HG03025 (cell line): ENCODE results near the gene CAB39L.
"Not testable (repeated sequence)": the region's sequence is repeated elsewhere in the genome, so short reads cannot be mapped to it uniquely, and the experiment has no call there.

Experiments used
- ATAC-seq: cut with Tn5 transposase; IDR thresholded peaks from one replicate; pipeline ENCODE4 v1.9.1; 2021; ENCODE audit warnings: mild to moderate bottlenecking, moderate library complexity; ENCODE audit not compliant: unreplicated experiment, low FRiP score

CAB39L gene

DNA sequence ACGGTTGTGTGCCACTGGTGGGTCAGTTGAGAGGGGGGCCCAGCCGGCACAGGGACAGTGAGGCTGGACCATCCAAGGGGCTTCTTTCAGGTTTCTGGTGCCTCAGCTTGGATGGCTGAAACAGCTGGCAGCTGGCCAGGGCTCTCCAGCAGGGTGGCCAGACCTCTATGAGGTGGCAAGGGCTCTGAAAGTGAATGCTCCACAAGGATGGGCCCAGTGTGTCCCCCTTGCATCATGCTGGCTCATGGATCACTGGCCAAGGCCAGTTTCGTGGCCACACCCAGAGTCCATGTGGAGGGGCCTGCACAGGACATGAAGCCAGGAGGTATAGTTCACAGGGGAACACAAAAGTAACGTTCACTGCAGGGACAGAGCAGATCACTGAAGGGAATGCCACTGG is 146.5 kb downstream of the CAB39L start:
- no peak for ATAC-seq

DNA sequence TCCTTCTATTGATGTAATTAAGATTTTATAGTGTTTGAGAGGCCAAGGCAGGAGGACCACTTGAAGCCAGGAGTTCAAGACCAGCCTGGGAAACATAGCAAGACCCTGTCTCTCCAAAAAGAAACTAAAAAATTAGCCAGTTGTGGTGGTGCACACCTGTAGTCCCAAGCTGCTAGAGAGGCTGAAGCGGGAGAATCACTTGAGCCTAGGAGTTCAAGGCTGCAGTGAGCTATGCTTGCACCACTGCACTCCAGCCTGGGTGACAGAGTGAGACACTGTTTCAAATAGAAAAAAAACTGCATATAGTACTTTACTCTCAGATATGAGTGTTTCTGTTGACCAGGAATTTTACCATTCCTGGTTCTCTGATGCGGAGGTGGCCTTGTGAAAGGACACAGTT is 147.2 kb downstream of the CAB39L start:
- no peak for ATAC-seq

DNA sequence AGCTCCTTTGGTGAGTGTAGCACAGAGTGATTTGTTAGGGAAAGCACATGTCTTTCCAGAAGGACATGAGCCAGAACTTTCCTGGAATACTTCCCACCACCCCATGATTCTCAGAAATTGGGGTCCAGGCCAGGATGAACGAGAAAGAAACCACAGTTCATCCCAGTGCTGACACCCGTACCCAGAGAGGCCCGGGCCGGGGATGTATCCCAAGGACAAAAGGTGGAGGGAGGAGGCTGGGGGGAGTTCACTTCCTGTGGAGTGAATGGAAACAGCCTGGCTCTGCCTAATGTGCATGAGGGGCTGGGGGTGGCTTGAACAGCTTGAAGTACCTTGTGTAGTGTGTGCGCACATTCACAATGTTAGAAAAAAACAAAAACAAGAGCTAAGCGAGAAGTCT is 148.6 kb downstream of the CAB39L start:
- no peak for ATAC-seq

DNA sequence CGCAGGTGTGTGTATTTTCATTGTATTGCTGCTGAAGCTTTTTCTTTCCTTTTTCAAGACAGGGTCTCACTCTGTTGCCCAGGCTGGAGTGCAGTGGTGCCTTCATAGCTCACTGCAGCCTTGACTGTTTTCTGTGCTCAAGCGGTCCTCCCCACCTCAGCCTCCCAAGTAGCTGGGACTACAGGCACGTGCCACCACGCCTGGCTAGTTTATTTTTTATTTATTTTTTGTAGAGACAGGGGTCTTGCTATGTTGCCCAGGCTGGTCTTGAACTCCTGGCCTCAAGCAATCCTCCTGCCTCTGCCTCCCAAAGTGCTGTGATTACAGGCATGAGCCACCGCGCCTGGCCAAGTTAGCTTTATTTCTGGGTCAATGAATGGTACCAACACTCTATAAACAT is 149.1 kb downstream of the CAB39L start:
- ATAC-seq = not testable (repeated sequence)

DNA sequence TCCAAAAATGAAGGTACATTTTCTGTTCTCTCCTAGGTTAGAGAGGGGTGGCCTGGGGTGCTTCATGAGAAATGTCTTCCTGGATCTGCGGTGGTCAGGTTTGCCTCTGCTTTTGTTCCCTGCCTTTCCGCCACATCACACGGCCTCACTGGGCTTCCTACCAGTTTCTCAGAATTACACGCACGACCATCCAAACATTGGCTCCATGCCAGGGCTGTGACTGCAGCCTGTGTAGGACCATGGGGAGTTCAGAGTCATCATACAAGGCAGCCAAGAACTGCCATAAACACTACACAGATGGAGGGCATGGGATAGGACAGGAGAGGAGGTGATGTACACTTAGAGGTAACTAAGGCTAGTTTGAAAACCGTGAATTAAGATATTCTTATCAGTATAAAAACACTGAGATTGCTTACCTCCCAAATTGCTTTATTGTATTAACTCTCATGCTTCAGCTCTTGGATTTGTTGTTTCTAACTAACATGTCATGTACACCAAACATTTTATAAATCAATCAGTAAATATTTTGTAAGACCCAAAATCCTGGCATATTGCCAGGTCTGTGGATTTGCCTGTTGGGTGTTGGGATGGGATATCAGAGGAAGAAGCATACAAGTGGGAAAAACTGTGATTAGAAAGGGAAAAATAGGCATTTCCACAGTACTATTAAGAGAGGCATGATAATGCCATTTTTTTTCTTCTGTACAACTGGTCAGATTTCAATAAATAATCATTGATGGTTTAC is 150.9 kb downstream of the CAB39L start:
- no peak for ATAC-seq

DNA sequence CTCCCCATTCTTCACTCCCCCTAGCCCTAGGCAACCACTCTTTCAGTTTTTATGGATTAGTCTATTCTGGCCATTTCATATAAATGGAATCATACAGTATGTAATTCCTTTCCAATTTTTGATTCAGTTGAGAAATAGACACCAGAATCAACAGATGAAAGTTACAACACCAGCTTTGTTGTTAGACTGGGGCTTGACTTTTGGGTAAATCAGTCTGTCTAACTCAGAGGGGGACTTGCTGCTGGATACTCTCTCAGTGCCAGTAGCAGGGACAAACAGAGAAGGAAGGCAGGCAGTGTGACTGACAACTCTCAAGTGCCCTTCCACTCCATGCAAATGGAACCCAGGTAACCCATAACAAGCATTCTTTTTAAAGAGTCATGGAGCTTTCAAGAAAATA is 155.4 kb downstream of the CAB39L start:
- ATAC-seq = no peak

DNA sequence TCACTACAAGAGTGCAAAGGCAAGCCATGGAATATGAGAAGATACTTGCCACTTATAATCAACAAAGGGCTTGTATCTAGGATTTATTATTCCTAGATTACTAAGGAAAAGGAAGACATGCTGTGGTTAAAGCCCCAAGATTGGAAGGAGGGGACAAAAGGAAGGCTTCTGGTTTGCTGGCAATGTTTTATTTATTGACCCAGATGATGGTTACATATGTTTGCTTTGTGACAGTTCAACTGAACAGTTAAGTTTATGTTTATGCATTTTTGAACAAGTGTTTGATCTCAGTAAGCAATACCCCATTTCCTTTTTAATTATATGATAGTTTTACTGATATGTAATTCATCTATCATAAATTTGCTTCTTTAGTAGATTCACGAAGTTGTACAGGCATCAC is 155.9 kb downstream of the CAB39L start:
- ATAC-seq = no peak

DNA sequence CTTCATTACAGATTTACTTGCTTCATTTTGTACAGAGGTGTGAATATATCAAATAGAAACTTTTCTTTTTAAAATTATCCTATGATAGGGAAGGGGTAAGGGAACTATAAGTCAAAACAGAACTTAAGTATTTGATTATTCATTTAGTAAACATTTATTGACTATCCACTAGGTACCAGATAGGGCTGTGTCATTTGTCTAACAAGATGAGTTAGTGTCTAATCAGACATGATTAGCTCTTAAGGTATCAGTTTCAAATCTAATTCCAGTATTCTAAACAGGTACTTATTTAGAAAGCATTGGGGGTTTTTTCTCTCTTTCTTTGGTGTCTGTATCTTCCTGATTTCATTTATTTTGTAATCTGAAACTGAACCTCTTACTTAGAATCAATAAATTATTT is 164.0 kb downstream of the CAB39L start:
- no peak for ATAC-seq

DNA sequence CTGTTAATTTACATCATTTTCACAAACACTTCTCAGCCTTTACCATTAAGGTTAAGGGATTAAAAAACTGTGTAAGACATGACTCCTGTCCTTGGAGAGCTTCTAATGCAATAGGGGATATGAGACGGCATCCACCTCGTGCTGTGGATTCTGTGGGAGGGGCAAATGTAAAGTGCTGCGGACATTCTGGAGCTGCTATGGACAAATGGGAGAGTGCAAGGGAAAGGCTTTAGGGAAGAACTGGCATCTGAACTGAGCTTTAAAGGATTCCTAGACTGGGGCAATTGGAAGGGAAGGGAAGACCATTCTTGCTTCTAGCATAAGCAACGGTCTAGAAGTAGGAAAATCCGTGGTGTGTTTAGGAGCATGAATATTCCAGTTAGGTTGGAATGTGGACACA is 164.8 kb downstream of the CAB39L start:
- no peak for ATAC-seq

DNA sequence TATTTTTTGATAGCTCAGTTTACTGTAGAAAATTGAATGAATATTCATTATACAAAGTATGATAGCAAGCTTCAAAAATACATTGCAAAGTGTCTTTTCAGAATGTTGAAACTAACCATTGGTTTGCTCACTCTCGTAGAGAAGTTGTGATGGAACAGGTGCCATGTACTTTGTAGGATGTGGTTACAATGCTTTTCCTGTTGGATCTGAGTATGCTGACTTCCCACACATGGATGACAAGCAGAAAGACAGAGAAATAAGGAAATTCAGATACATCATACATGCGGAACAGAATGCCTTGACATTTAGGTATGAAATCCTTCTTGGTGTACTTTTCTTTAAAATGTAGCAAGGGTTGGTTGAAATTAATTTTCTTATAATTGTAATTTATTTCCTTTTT is 165.7 kb downstream of the CAB39L start:
- ATAC-seq = no peak

DNA sequence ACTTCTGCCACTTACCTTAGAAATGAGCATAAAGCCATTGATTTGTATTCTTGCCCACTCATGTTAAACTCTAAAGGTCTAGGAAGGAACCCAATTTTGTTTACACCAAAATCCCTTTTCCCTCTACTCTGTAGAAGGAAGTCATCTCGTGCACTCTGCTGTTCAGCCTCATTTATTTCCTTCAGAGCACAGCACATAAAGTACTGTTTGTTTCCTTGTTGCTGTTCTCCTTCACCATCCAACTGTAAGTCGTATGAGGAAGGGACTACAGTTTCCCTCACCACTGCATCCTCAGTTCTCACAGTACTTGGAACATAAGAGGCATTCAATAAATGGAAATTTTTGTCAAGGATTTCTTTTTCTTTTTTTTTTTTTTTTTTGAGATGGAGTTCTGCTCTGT is 171.6 kb downstream of the CAB39L start:
- no peak for ATAC-seq

DNA sequence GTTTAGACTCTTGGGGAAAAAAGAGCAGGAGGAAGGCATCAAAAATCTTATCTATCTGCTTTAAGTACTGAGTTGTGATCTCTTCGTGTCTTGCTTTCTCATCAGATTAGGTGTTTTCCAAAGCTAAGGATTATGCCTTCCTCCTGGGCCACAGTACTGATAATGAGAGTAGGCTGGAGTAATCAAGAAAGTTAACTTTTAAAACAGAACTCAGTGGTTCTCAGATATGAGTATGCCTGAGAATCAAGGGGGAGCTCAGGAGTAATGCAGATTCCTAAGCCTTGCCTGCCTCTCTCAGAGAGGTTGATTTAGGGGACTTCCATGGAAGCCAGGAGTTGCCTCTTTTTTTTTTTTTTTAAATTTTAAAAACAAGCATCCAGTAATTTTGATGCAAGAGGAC is 172.6 kb downstream of the CAB39L start:
- ATAC-seq = no peak

DNA sequence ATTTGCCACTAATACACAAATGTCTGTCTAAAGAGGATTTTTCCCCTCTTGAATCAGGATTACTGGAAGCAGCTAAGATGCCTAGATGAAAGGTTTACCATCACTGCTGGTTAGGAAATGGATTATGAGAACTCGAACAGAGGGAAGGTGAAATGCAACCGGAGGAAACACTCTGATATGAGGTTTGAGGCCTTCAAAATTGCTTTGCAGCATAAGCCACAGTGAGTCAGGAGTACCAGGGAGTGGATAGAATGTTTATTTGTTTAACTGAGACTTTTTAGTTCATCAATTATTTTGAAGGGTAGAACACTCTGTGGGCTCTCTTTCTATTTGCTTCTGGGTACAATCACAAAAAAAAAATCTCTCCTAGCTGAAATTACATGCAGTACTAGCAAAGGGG is 178.0 kb downstream of the CAB39L start:
- no peak for ATAC-seq

DNA sequence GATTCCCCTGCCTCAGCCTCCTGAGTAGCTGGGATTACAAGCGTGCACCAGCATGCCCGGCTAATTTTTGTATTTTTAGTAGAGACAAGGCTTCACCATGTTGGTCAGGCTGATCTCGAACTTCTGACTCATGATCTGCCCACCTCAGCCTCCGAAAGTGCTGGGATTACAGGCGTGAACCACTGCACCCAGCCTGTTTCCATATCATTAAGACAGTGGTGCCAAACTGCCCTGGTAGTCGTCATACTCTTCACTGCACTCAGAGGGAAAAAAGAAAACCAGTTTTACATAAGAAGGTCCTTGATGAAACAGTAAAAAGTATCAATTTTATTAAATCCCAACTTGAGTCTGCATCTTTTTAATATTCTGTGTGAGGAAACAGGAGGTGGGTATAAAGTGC is 181.2 kb downstream of the CAB39L start:
- no peak for ATAC-seq

DNA sequence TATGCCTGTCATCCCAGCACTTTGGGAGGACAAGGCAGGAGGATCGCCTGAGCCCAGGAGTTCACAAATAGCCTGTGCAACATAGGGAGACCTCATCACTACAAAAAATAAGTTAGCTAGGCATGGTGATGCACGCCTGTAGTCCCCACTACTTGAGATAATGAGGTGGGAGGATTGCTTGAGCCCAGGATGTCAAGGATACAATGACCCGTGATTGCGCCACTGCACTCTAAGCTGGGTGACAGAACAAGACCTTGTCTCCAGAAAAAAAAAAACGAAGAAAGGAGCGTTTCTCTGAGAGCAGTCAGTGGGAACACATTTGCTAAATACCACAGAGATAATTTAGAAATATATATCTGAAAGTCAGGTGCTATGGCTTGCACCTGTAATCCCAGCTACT is 184.3 kb downstream of the CAB39L start:
- ATAC-seq = no peak
